Thyroid gland (tissue), 4 donors: Measurements from ENCODE around the gene PDIA4. TPM values are rescaled to one million over a fixed set of nuclear protein-coding genes. Genes with fewer than 3 reads are reported as not detected.
A peak's percentile ranks its signal among the peaks of the same experiment; 100 is the strongest.
"Not testable (repeated sequence)": the region's sequence is repeated elsewhere in the genome, so short reads cannot be mapped to it uniquely, and the experiment has no call there.

Source experiments
- DNase-seq, 2 donors: peaks; one replicate each; pipeline ENCODE4 v3.0.0-alpha.2; 2019
- H3K27ac ChIP-seq, 3 donors: fragments of 200-600 bp; sonication (generic); 1 replicate in 2 of 3; 2 replicates in 1 of 3; pipeline ENCODE4 v1.5.1; 2016 to 2019; ENCODE audit warnings: mild to moderate bottlenecking in 1 of 3, moderate library complexity in 1 of 3
- H3K27me3 ChIP-seq: fragments of 200-600 bp; sonication (generic); one replicate; pipeline ENCODE4 v1.5.1; 2019
- H3K36me3 ChIP-seq, 2 donors: fragments of 200-600 bp; sonication (generic); one replicate each; pipeline ENCODE4 v1.5.1; 2016 to 2019
- H3K4me1 ChIP-seq, 2 donors: fragments of 200-600 bp; sonication (generic); one replicate each; pipeline ENCODE4 v1.5.1; 2017 to 2019
- H3K4me3 ChIP-seq, 3 donors: fragments of 200-600 bp; sonication (generic); replicated peaks in 1 of 3; 1 replicate in 2 of 3; 2 replicates in 1 of 3; pipeline ENCODE4 v1.5.1; 2016; ENCODE audit warnings: mild to moderate bottlenecking in 1 of 3
- H3K9me3 ChIP-seq: fragments of 200-600 bp; sonication (generic); one replicate; pipeline ENCODE4 v1.5.1; 2017
- CTCF ChIP-seq, 6 experiments: fragments of 200-600 bp in 3 of 6; fragments of 450-650 bp in 3 of 6; sonication (generic) in 3 of 6; IDR thresholded peaks; one replicate each; pipeline ENCODE4 v1.5.1; 2016 to 2019; ENCODE audit warnings: antibody characterized with exemption in 6 of 6, mild to moderate bottlenecking in 2 of 6, inconsistent platforms in 1 of 6, moderate library complexity in 1 of 6
- POLR2A ChIP-seq, 2 donors: fragments of 450-650 bp; IDR thresholded peaks; one replicate each; pipeline ENCODE4 v1.6.1; 2017; ENCODE audit warnings: antibody characterized with exemption in 2 of 2, mild to moderate bottlenecking in 2 of 2, moderate library complexity in 1 of 2
- WGBS, 2 donors: methylation state at CpG; one replicate each; pipeline ENCODE4 v1.1.5; 2017; 5-methylcytosine and 5-hydroxymethylcytosine counted together
- intact Hi-C: fragments of 100-400 bp; cut with DNase I; formaldehyde crosslinking; loops from one replicate; pipeline ENCODE4 v1.15.1; 2023
- total RNA-seq, 4 donors: library from RNA; depleted of rRNA; stranded (reverse); fragments of >200 nt; gene quantifications; one replicate each; pipeline ENCODE4 v1.2.3, GENCODE V29; 2016

The PDIA4 gene
- total RNA-seq, 4 donors from 2014 or later = 172 to 749 (median 498) TPM

DNA sequence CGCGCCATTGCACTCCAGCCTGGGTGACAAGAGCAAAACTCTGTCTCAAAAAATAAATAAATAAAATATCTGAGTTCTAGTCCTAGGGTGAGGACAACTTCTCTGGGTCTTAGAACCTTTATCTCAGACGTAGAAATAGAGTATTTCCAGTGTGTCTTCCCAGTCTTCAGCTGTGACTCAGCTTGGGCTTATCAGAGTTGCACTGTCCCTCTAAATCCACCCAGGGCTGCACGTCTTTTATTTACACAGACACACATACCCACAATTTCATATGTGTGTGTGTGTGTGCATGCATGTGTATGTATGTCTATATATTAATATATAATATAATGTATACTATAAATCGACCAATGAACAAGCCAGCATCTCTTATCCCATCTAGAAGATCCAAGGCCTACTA lies 13.0 kb upstream of the PDIA4 start:
- Histone ChIP-seq H3K4me3 (no peak overlapping the region), H3K27ac (no peak overlapping the region), H3K36me3 (no peaks in the 10 kb centered on the region), H3K9me3 (no peaks in the 10 kb centered on the region), H3K27me3 (no peaks in the 10 kb centered on the region), H3K4me1 (no peaks in the 10 kb centered on the region)
- TF ChIP-seq CTCF (IDR thresholded peaks at IDR 0.05) = no peak
- no peak for TF ChIP-seq POLR2A (IDR thresholded peaks at IDR 0.05)
- intact Hi-C loops = no loop called here
- 73 to 74% methylated on average over 5 of the region's 5 CpGs for WGBS, 2 donors
- no peak for DNase-seq

DNA sequence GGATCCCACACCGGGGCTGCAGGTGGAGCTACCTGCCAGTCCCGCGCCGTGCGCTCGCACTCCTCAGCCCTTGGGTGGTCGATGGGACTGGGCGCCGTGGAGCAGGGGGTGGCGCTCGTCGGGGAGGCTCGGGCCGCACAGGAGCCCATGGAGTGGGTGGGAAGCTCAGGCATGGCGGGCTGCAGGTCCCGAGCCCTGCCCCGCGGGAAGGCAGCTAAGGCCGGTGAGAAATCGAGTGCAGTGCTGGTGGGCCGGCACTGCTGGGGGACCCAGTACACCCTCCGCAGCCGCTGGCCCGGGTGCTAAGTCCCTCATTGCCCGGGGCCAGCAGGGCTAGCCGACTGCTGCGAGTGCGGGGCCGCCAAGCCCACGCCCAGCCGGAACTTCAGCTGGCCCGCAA lies 10.3 kb upstream of the PDIA4 start:
- H3K4me3 ChIP-seq, H3K4me1 ChIP-seq, H3K27ac ChIP-seq, H3K9me3 ChIP-seq, H3K36me3 ChIP-seq, DNase-seq, H3K27me3 ChIP-seq, intact Hi-C loops: not testable (repeated sequence)
- 96% methylated on average over 12 of the region's 32 CpGs; no CpG with 5 or more reads in 1 of the 2 donors for WGBS, 2 donors

DNA sequence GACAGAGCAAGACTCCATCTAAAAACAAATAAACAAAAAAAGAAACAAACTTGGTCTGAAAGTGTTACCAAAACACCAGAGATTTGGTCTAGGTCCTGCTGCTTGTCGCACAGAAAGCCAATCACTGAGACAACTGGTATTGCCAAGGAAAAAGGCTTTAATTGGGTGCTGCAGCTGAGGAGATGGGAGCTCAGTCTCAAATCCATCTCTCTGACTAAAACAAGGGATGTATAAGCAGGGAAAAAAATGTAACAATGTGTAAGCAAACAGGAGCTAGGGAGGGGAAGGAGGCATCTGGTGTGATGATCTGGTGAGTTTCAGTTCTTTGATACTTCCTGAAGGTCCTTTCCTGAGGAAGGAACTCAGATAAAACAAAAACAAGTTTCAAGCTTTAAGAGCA lies 8.4 kb upstream of the PDIA4 start:
- DNase-seq = no peak
- intact Hi-C loops = no loop called here
- 97% methylated on average over 1 of the region's 1 CpG for WGBS, 2 donors
- no peaks in the 10 kb centered on the region for H3K9me3 ChIP-seq
- H3K36me3 ChIP-seq = no peaks in the 10 kb centered on the region
- TF ChIP-seq POLR2A (IDR thresholded peaks at IDR 0.05) = no peak
- TF ChIP-seq CTCF (IDR thresholded peaks at IDR 0.05) = no peak
- no peaks in the 10 kb centered on the region for H3K27me3 ChIP-seq
- no peak overlapping the region for H3K27ac ChIP-seq
- H3K4me1 ChIP-seq = no peaks in the 10 kb centered on the region
- H3K4me3 ChIP-seq = no peak overlapping the region

GRCh38 chr7:149031353-149031910 lies 3.1 kb upstream of the PDIA4 start:
- Histone ChIP-seq H3K27me3 (no peaks in the 10 kb centered on the region), H3K36me3 (no peaks in the 10 kb centered on the region), H3K9me3 (no peaks in the 10 kb centered on the region), H3K4me1 (peaks cover 3 to 6% of the 10 kb centered on the region in 2 donors), H3K27ac (no peak overlapping the region), H3K4me3 (no peak overlapping the region)
- WGBS, 2 donors = 96% methylated on average over 3 of the region's 3 CpGs
- no peak for TF ChIP-seq POLR2A (IDR thresholded peaks at IDR 0.05)
- intact Hi-C loops = no loop called here
- DNase-seq = no peak

DNA sequence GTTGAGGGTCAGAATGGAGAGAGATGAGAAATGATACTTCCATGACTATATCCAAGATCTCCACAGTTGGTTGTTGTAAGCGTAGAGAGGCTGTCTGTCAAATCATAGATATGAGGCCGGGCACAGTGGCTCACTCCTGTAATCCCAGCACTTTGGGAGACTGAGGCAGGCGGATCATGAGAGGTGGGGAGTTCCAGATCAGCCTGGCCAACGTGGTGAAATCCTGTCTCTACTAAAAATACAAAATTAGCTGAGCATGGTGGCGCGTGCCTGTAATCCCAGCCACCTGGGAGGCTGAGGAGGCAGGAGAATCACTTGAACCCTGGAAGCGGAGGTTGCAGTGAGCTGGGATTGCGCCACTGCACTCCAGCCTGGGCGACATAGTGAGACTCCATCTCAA lies 2.1 kb upstream of the PDIA4 start:
- DNase-seq, H3K36me3 ChIP-seq, intact Hi-C loops, H3K9me3 ChIP-seq, H3K27ac ChIP-seq, H3K4me3 ChIP-seq, H3K27me3 ChIP-seq: not testable (repeated sequence)
- WGBS, 2 donors = 94 to 98% methylated on average over 9 of the region's 9 CpGs
- H3K4me1 ChIP-seq = peaks cover 10 to 15% of the 10 kb centered on the region in 2 donors

GRCh38 chr7:149027611-149028345 lies 527 bp downstream of the PDIA4 start:
- H3K27ac ChIP-seq = peak overlapping the region; percentile 74 to 90 (median 74)
- intact Hi-C loops = no loop called here
- peak in 1 of 2 donors; percentile 17 for DNase-seq
- H3K4me1 ChIP-seq = peaks cover 15 to 31% of the 10 kb centered on the region in 2 donors
- no peaks in the 10 kb centered on the region for H3K27me3 ChIP-seq
- TF ChIP-seq CTCF (IDR thresholded peaks at IDR 0.05) (peak in 1 of 6 experiments; percentile 32), POLR2A (IDR thresholded peaks at IDR 0.05) (no peak)
- H3K36me3 ChIP-seq = no peaks in the 10 kb centered on the region
- H3K9me3 ChIP-seq = no peaks in the 10 kb centered on the region
- 1% methylated on average over 17 to 18 of the region's 43 CpGs for WGBS, 2 donors
- H3K4me3 ChIP-seq = peak overlapping the region; percentile 68 to 94 (median 89)
